ENCODE measurements around the gene CNRIP1. TPM values are rescaled to one million over a fixed set of nuclear protein-coding genes. Genes with fewer than 3 reads are reported as not detected.
"Not testable (repeated sequence)": the region's sequence is repeated elsewhere in the genome, so short reads cannot be mapped to it uniquely, and the experiment has no call there.

Gene CNRIP1
- total RNA-seq, 1 donor from 2014 or later, result 41.7 TPM

GRCh38 chr2:68342470-68342869 is 22.7 kb upstream of the CNRIP1 start:
- no peak for ATAC-seq
- intact Hi-C loops (cut with DNase I), result no loop called here
- DNase-seq (ENCODE audit: low spot score), result no peak

DNA sequence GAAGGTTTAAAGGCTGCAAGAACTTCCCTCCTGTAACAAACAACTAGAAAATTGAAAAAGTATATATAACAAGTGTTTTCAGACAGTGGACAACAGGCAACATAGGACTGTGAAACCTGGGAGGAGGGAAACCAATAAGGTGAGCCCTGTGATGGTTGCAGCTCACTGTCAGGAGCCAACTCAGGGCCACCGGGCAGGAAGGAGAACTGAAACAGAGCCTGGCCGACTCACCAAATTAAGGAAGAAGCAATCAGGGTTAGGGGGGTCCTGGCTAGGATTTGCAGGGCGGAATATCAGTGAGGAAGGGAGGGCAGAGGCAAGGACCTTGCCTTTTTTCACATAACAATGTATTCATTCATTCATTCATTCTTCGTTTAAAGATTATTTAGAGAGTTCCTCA is 21.8 kb upstream of the CNRIP1 start:
- no peak for DNase-seq (ENCODE audit: low spot score)
- ATAC-seq, result no peak
- intact Hi-C loops (cut with DNase I), result no loop called here

DNA sequence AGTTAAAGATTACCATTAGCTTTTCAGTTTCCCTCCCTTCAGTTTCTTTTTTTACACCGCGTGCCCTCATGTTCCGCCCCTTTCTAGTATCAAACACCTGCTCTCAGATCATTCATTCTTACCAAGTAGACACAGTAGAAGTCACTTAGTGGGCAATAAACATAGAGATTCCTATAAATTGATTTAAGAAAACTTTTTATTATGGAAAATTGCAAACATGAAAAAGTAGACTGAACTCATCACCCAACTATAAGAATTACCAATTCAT is 21.2 kb upstream of the CNRIP1 start:
- no peak for ATAC-seq
- no peak for DNase-seq (ENCODE audit: low spot score)
- intact Hi-C loops (cut with DNase I), result no loop called here

DNA sequence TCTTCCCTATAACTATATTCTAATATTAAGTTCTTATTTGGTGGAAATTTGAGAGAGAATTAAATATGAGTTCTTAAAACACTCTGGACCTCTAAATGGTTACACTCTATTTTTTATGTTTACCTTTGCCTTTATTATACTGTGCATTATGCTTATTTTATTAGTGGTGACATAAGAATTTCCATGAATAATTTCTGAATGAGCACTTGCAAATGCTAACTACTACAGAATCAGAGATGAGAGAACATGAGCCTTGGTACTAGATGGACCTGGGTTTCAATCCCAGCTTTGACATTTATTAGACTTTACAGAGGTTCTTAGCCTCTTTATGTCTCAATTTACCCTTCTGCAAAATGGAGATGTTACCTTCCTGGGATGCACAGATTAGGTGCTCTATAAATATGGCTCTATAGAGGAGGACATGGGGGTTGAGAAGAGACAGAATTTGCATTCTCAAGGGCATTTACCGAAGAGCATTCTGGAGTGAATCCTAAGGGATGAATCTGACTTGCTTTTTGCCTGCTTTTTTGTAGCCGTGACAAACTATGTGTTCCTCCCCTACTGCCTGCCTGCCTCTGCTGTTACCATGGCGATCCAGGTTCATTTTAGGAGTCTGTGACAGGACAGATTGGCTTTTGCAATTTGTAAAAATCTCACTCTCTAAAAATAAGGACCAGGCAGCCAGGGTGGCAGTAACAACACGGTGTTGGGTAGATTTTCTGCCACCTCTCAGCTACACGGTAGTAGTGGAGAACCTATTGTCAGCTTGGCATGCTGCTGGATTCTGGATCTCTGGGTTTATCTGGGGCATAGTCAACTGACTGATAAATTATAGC is 20.7 kb upstream of the CNRIP1 start:
- ATAC-seq, result no peak

DNA sequence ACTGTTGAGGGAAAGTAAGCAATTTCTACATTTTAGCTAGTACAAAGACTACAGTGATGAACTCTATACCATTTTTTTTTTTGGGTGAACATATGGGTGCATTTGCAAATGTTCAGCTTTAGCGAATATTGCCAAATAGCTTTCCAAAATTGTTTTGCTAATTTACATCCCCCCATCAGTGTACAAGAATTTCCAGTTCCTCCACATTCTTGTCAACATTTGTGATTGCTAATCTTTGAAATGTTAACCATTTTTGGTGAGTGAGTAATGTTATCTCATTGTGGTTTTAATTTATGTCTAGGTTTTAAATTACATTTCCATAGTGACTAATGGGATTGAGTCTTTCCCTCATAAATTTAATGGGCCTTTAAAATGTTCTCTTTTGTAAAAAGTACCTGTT is 16.4 kb upstream of the CNRIP1 start:
- DNase-seq (ENCODE audit: low spot score), result no peak
- no peak for ATAC-seq
- intact Hi-C loops (cut with DNase I), result no loop called here

More for the DNA sequence above, 20.7 kb upstream of the CNRIP1 start:
- intact Hi-C loops (cut with DNase I), result no loop called here
- no peak for DNase-seq (ENCODE audit: low spot score)

DNA sequence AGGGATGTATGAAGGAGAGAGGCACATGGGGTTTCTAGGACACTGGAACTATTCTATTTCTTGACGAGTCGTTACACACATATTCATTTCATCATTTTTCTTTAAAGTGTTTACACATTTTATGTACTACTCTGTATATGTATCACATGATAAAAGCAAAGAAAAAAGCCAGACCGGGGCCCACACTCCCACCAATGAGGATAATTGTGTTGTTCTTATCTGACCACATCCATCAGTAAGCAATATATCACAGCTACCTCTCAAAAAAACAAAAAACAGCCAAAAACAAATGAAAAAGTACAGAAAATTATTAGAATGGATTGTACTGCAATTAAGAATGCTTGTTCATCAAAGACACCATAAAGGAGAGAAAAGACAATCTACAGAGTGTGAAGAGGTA is 14.2 kb upstream of the CNRIP1 start:
- DNase-seq (ENCODE audit: low spot score) (no peak), ATAC-seq (no peak)

DNA sequence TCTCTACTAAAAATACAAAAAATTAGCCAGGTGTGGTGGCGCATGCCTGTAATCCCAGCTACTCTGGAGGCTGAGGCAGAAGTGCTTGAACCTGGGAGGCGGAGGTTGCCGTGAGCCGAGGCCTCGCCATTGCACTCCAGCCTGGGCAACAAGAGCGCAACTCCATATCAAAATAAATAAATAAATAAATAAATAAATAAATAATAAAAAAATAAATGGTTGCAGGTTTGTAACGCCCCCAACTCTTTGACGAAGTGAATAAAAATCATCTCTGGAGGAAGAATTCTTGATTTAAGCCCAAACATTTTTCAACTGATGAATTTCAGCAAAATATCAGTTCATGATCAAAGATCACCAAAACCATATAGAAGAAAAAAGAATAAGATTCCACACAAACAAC is 13.3 kb upstream of the CNRIP1 start:
- DNase-seq (ENCODE audit: low spot score), result no peak
- intact Hi-C loops (cut with DNase I), result no loop called here
- ATAC-seq, result no peak

More for the DNA sequence above, 14.2 kb upstream of the CNRIP1 start:
- intact Hi-C loops (cut with DNase I), result no loop called here

DNA sequence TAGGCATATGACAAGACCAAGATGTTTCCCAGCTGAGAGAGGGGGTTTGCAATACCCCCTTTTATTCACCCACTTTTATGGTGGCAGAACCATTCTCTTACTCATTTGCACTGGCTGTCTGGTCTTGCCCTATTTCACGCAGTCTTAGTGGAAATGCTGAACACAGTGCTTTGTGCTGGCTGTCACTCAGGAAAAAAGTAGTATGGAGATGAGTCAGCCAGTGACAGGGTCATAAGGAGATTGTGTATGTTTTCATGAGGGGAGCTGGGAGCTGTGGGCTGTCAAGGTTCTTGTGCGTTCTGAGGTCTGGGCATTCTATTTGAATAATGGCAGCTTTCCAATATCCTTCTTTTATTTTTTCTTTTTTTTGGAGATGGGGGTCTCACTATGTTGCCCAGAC is 10.9 kb upstream of the CNRIP1 start:
- ATAC-seq (no peak), DNase-seq (ENCODE audit: low spot score) (no peak)

GRCh38 chr2:68328901-68329300 is 9.2 kb upstream of the CNRIP1 start:
- DNase-seq (ENCODE audit: low spot score), result no peak
- intact Hi-C loops (cut with DNase I), result no loop called here
- ATAC-seq, result no peak

More for the DNA sequence above, 10.9 kb upstream of the CNRIP1 start:
- intact Hi-C loops (cut with DNase I), result no loop called here

DNA sequence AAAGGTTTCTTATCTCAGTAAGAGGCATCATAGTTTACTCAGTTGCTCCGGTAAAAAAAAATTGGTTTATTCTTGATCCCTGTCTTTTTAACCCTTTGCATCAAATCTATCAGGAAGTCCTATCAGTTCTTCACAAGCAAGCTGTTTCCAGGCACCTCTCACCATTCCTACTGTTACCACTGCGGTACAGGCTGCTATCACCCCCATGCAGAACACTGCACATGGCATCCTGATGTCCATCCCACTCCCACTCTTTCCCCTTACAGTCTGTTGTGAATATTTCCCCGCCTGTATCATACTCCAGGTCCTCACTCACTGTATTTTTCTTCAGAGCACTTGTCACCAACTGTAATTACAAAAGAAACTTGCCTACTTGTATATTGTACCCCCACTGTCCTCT is 5.3 kb upstream of the CNRIP1 start:
- intact Hi-C loops (cut with DNase I), result no loop called here
- DNase-seq (ENCODE audit: low spot score) (no peak), ATAC-seq (no peak)

DNA sequence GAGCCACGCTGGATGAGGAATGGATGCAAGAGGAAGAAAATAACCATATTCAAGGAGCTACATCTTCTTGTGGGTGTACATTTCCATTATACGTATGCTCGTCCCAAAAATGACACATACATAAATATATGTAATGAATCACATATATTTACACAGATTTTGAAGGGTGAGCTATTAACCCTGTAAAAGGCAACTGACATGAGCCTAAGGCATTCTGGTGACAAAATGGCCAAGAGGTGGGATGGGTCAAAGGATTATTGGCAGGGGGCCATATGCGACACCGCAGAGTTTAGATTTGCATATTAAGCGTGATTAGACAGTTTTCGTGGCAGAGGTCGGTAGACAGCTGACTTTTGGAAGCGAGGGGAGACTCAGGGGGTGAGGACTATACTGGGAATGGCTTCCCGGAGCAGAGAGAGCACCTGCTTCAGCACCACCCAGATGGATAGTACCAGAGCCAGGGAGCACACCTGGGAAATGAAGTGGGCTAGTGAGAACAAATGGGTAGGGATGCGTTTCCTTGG is 431 bp upstream of the CNRIP1 start:
- peak; percentile 25 for ATAC-seq
- DNase-seq (ENCODE audit: low spot score), result no peak
- intact Hi-C loops (cut with DNase I), result no loop called here

- peak; percentile 54 for ATAC-seq
- intact Hi-C loops (cut with DNase I), result no loop called here
- DNase-seq (ENCODE audit: low spot score), result peak; percentile 64
Observed at GRCh38 chr2:68318914-68319397, 793 bp downstream of the CNRIP1 start.

GRCh38 chr2:68317971-68318913 is 1.5 kb downstream of the CNRIP1 start:
- ATAC-seq, result peak; percentile 53
- no peak for DNase-seq (ENCODE audit: low spot score)
- intact Hi-C loops (cut with DNase I), result no loop called here

- ATAC-seq, result no peak
- no peak for DNase-seq (ENCODE audit: low spot score)
- intact Hi-C loops (cut with DNase I), result no loop called here
Observed at GRCh38 chr2:68316111-68316510, 3.6 kb downstream of the CNRIP1 start.

GRCh38 chr2:68311033-68311432 is 8.7 kb downstream of the CNRIP1 start:
- no peak for ATAC-seq
- intact Hi-C loops (cut with DNase I), result no loop called here
- DNase-seq (ENCODE audit: low spot score), result no peak

DNA sequence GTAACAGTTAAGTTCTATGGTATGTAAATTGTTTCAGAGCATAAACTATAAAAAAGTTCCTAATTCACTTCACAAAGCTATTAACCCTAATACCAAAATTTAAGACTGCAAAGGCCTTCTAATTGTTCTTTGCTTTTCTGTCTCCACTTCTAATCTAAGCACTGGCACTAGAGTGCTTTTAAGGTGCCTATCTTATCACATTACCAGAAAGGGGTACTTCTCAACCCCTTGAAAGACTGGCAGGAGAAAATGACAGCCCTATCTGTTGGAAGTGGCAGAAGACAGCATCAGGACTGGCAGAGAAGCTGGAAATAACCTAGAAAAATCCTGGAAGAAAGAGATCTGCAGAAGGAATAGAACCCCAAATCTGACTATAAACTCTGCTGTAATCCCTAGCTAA is 10.3 kb downstream of the CNRIP1 start:
- ATAC-seq (no peak), DNase-seq (ENCODE audit: low spot score) (no peak)
- intact Hi-C loops (cut with DNase I), result no loop called here

GRCh38 chr2:68303902-68304272 is 15.9 kb downstream of the CNRIP1 start:
- intact Hi-C loops (cut with DNase I); ATAC-seq; DNase-seq (ENCODE audit: low spot score): not testable (repeated sequence)

GRCh38 chr2:68303033-68303901 is 16.5 kb downstream of the CNRIP1 start:
- ATAC-seq (no peak), DNase-seq (ENCODE audit: low spot score) (no peak)
- intact Hi-C loops (cut with DNase I), result no loop called here

DNA sequence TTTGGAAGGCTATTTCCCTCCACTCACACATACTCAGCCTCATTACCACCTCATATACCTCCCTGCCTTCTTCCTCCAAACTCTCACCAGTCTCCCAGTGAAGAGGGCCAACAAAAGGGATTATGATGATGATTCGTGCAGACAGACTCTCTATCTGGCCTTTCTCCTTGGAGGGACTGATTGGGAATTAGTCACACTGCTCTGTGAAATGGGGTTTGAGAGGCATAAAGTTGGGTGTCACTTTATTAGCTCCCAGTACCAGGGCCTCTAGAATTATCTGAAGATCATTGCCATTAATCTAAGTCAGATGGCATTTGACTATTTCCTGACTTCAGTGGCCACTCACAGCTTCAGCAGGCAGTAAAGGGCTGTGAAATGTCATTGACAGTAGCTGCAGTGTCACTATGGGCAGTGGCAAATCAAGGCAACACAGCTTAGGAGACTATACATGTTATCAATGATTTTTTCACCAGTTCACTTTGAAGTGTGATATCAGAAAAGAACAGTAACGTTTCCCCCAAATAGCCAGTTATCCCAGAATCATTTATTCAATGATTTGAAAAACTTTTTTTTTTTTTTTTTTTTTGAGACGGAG is 17.4 kb downstream of the CNRIP1 start:
- ATAC-seq (no peak), DNase-seq (ENCODE audit: low spot score) (no peak)
- intact Hi-C loops (cut with DNase I), result no loop called here

Data from sciatic nerve (tissue), 2 donors.